VCaP (cell line): Measurements from ENCODE around the gene ARGLU1.

Experiments
- H3K27ac ChIP-seq: fragments of 450-650 bp; 2 replicates; pipeline ENCODE4 v1.5.1; 2017
- TF ChIP-seq, protein P1 (sequence below): fragments of 450-650 bp; conservative IDR thresholded peaks from 2 replicates; pipeline ENCODE4 v1.5.1; 2017; ENCODE audit warnings: mild to moderate bottlenecking, moderate library complexity

The ARGLU1 gene

DNA sequence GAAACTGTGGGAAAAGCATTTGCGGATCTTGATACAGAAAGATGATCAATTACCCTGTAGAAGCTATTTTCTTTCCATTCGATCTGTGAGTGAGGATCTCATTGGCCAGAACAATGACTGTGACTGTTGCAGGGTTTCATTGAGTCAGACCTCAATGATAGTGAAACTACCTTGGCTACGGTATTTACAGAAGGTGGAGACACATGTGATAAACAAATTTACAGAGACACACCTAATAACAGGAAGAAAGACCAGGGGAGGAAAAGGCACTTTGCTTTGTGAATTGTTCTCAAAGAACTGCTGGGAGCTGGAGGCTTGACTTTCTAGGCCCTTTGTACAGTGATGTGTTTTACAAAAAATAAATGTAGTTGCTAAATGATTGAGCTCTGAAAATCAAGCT is 19.9 kb upstream of the ARGLU1 start:
- TF ChIP-seq, protein P1, sequence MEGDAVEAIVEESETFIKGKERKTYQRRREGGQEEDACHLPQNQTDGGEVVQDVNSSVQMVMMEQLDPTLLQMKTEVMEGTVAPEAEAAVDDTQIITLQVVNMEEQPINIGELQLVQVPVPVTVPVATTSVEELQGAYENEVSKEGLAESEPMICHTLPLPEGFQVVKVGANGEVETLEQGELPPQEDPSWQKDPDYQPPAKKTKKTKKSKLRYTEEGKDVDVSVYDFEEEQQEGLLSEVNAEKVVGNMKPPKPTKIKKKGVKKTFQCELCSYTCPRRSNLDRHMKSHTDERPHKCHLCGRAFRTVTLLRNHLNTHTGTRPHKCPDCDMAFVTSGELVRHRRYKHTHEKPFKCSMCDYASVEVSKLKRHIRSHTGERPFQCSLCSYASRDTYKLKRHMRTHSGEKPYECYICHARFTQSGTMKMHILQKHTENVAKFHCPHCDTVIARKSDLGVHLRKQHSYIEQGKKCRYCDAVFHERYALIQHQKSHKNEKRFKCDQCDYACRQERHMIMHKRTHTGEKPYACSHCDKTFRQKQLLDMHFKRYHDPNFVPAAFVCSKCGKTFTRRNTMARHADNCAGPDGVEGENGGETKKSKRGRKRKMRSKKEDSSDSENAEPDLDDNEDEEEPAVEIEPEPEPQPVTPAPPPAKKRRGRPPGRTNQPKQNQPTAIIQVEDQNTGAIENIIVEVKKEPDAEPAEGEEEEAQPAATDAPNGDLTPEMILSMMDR = no peak
- no peak overlapping the region for H3K27ac ChIP-seq

DNA sequence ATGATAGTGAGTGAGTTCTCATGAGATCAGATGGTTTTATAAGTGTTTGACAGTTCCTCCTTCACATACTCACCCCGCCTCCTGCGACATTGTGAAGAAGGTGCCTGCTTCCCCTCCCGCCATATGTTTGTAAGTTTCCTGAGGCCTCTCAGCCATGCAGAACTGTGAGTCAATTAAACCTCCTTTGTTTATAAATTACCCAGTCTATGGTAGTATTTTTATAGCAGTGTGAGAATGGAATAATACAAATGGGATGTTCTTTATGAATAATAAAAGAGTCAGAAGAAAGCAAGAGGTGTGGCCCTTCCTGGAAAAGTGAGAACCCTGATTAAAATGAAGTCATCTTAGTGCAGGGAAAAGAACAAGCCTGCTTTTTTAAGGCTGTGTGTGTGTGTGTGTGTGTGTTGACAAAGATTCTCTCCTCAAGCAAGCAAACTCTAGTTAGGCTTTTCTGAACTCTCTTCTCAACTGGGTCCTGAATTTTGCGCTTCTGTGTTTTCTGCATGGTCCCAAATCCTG is 18.8 kb upstream of the ARGLU1 start:
- TF ChIP-seq, protein P1 = no peak
- no peak overlapping the region for H3K27ac ChIP-seq

DNA sequence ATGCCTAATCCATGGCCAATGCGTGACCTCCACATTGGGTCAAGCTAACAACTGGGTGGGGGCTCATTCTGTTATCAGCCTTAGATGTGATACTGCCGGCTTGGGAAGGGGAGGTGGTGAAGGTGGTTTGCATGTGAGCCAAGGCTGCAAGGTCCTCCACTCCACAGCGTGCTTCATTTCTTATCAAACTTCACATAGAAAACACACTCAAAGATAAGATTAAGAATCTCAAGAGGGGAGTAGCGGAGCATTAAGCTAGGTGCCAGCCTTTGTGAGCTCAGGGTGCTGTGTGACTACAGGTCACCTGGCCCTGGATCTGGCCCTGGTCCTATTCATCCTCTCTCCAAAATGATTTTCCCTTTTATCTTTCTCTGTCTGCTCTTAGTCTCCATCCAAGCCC is 13.3 kb upstream of the ARGLU1 start:
- no peak overlapping the region for H3K27ac ChIP-seq
- TF ChIP-seq, protein P1 = no peak

DNA sequence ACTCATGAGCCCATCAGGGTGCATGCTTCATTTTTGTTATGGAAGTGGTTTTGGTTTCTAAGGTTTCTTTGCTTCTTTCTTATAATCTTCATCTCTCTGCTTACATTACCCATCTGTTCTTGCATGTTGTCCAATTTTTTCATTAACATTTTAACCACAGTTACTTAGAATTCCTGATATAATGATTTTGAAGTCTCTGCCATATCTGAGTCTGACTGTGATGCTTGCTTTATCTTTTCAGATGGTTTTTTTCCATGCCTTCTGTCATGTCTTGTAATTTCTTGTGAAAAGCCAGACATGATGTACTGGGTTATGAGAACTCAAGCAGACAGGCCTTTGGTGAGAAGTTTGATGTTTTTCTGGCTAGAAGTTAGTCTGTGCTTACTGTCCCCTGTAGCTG is 8.0 kb upstream of the ARGLU1 start:
- no peak overlapping the region for H3K27ac ChIP-seq
- TF ChIP-seq, protein P1 = no peak

DNA sequence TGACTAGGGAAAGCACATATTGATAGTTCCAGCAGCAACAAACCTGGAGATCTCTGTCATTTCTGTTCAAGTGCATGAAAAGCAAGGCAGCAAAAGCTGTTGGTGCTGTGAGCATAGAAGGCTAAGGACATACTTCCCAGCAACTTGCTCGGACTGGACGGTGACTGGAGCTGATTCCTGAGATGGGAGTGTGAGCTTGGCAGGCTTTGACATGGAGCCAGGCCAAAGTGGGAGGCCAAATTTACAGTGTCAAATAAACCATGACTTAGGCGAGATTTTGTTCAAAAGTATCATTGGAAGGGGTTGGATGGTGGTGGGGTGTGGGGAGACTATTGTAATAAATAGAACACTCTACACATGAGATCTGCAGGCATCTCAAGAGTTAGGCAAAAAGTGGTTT is 5.9 kb upstream of the ARGLU1 start:
- H3K27ac ChIP-seq = no peak overlapping the region
- TF ChIP-seq, protein P1 = no peak

DNA sequence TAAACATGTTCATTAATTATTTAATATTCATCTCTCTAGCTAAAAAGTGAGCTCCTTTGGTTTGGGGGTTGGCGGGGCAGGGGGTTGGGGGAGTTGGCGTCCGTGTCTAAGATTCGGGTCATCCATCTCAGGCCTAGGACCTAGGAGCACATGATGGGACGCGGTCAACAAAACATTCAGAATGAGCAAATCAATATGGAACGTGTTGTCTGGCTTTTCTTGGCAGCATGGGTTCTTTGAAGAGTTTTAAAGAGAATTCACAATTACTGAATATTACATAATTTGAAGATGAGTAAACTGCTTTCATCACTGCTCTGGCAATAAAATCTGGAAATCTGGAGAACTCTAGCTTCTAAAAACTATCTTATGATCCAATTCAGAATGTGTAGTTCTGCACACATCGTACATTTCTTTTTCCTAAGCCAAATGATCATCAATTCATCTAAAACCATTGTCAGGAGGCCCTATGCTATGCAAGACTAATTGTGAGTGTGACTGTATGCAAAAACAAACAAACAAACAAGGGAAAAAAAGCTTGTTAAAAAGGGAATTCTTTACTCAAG is 5.4 kb upstream of the ARGLU1 start:
- TF ChIP-seq, protein P1 = no peak
- no peak overlapping the region for H3K27ac ChIP-seq

DNA sequence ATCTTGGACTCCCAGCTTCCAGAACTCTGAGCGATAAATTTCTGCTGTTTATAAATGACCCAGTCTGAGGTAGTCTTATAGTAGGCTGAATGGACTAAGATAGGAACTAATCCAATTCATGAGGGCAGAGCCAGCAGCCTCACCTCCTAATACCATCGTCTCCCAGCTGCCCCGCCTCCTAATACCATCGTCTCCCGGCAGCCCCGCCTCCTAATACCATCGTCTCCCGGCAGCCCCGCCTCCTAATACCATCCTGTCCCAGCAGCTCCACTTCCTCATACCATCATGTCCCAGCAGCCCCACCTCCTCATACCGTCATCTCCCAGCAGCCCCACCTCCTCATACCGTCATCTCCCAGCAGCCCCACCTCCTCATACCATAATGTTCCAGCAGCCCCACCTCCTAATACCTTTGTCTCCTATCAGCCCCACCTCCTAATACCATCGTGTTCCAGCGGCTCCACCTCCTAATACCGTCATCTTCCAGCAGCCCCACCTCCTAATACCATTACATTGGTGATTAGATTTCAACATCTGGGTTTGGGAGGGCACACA is 2.4 kb upstream of the ARGLU1 start:
- TF ChIP-seq, protein P1 = no peak
- peak overlapping the region; percentile 7; the same call in 1 of the 2 replicates for H3K27ac ChIP-seq
